Stimulated activated naive CD8-positive, alpha-beta T cell treated with anti-CD3 and anti-CD28 coated beads, Interleukin-15, amount 100 ng/mL, for 72 hours (primary cell): ENCODE data around the gene ANKRD16.
"Not testable (repeated sequence)": the region's sequence is repeated elsewhere in the genome, so short reads cannot be mapped to it uniquely, and the experiment has no call there.

ENCODE experiments used
- ATAC-seq: fragments of 150-1000 bp; cut with Tn5 transposase; 2 replicates; pipeline ENCODE4 v1.10.0; 2021; ENCODE audit warnings: mild to moderate bottlenecking, moderate library complexity
- DNase-seq, 2 donors: peaks; one replicate each; pipeline ENCODE4 v3.0.0; 2021 to 2022
- H3K27ac Mint-ChIP-seq, 2 donors: one replicate each; pipeline ENCODE4 v1.8.0; 2022; ENCODE audit warnings: mild to moderate bottlenecking in 2 of 2, mixed read lengths in 2 of 2, moderate library complexity in 2 of 2
- H3K27me3 Mint-ChIP-seq: one replicate; pipeline ENCODE4 v1.8.0; 2022; ENCODE audit warnings: mixed read lengths
- H3K4me1 Mint-ChIP-seq: one replicate; pipeline ENCODE4 v1.8.0; 2022; ENCODE audit warnings: mild to moderate bottlenecking, mixed read lengths
- H3K4me3 Mint-ChIP-seq, 2 donors: one replicate each; pipeline ENCODE4 v1.8.0; 2022; ENCODE audit warnings: mild to moderate bottlenecking in 2 of 2, mixed read lengths in 2 of 2, moderate library complexity in 1 of 2
- H3K9me3 Mint-ChIP-seq, 2 donors: one replicate each; pipeline ENCODE4 v1.8.0; 2022; ENCODE audit warnings: mixed read lengths in 2 of 2

The ANKRD16 gene

GRCh38 chr10:5894873-5895272 lies 5.2 kb upstream of the ANKRD16 start:
- Mint-ChIP-seq H3K4me3 (no peak overlapping the region), H3K4me1 (peaks cover 62% of the 10 kb centered on the region), H3K27ac (no peak overlapping the region), H3K27me3 (no peaks in the 10 kb centered on the region), H3K9me3 (peaks cover 0 to 8% of the 10 kb centered on the region in 2 donors)
- DNase-seq = no peak
- ATAC-seq = no peak

DNA sequence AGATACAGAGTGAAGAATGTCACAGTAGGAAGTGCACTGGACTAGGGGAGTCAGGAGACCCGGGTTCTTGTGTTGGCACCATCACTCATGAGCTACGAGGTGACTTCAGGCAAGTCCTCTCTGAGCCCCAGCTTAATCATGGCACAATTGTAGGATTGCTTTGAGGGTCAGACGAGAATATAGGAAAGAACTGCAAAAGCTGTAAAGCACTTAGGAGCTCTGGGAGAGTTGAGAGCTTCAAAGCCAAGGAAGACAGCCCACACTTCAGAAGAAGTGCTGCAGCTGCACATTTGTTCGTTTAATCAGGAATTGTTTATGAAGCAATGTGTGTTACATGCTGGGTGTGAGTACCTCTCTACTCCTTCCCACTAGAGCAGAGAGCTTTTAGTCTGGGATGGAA lies 4.7 kb upstream of the ANKRD16 start:
- Mint-ChIP-seq H3K27ac (no peak overlapping the region), H3K4me3 (no peak overlapping the region), H3K27me3 (no peaks in the 10 kb centered on the region), H3K4me1 (peaks cover 62% of the 10 kb centered on the region), H3K9me3 (peaks cover 0 to 8% of the 10 kb centered on the region in 2 donors)
- DNase-seq (no peak), ATAC-seq (no peak)

DNA sequence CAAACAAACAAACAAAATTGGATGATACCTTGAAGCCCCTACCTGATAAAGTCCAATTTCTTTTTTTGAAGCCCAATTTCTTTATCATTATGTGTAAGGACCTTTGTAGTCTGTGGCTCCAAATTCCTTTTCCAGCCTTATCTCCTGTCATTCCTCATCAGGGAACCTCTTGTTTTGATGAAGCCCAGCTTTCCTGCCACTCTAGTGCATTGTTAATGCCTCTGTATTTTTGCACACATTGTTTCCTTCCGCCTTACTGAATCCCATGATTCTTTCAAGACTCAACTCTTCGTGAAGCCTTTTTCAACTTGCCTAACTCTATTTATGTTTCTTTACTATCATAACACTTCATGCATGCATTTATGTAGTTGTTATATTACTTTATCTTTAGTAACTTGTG lies 3.6 kb upstream of the ANKRD16 start:
- ATAC-seq (no peak), DNase-seq (no peak)
- peaks cover 0 to 8% of the 10 kb centered on the region in 2 donors for H3K9me3 Mint-ChIP-seq
- H3K4me1 Mint-ChIP-seq = peaks cover 63% of the 10 kb centered on the region
- no peak overlapping the region for H3K4me3 Mint-ChIP-seq
- peak overlapping the region; percentile 55 to 66 for H3K27ac Mint-ChIP-seq
- H3K27me3 Mint-ChIP-seq = no peaks in the 10 kb centered on the region

DNA sequence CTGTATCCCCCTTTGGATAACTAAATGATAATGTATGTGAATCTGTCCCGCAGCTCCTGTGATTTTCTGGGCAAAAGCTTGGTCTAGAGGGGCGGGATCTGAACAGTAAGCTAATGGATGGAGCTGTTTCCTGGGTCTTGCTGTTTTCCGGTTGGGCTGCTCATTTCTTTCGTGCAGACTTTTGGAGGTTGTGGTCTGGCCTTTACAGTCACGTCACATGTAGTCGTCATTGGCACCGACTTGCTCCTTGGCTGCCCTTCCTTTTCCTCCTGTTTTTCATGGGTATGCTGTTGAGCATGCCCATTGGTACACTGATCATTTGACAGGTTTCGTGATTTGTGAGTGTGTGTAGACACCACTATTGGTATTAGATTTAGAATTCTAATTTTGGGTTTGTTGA lies 2.3 kb upstream of the ANKRD16 start:
- no peaks in the 10 kb centered on the region for H3K27me3 Mint-ChIP-seq
- H3K27ac Mint-ChIP-seq = peak overlapping the region in 1 of 2 donors; percentile 44
- DNase-seq = no peak
- peaks cover 76% of the 10 kb centered on the region for H3K4me1 Mint-ChIP-seq
- peak overlapping the region; percentile 16 to 36 for H3K4me3 Mint-ChIP-seq
- no peak for ATAC-seq
- no peaks in the 10 kb centered on the region for H3K9me3 Mint-ChIP-seq

DNA sequence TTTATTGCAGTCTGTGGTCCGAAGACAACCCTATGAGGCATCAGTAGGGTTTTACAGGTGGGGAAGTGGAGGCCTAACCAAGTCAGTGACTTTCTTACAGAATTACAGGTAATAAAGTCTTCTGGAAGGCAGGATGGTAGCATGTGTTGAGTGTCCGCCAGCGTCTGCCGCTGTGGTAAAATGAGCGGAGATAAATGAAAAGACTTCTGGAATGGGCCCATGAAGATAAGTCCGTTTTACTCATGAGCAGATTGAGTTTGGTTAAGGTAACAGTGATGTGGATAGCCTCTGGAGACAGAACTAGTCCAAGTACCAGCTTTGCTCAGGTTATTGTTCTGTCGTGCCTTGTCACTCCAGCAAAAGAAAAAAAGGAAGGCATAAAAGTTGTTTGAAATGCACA lies 1.3 kb upstream of the ANKRD16 start:
- ATAC-seq (no peak), DNase-seq (no peak)
- Mint-ChIP-seq H3K27ac (peak overlapping the region in 1 of 2 donors; percentile 86), H3K9me3 (no peaks in the 10 kb centered on the region), H3K4me3 (peak overlapping the region; percentile 88 to 98), H3K27me3 (no peaks in the 10 kb centered on the region), H3K4me1 (peaks cover 74% of the 10 kb centered on the region)

DNA sequence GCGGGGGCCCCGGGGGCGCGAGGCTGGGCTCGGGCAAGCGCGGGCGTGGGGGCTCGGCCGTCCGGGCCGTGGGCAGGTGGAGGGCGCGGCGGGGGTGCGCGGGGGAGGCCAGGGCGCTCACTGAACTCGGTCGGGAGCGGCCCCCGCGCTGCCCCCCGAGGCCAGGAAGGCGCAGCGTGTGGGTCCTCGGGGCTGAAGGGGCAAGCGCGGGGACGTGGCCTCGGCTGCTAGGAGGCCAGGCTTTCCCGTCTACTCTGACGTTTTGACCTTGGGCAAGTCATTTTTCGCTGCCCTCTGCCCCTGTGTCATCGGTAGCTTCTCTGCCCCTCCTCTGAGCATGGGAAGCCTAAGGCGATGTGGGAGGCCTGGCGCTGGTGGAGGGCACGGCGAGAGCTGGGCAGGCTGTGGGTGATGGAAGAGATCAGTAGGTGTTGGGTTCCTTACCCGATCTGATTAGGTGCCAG lies 791 bp upstream of the ANKRD16 start:
- ATAC-seq = peak; percentile 26
- no peaks in the 10 kb centered on the region for H3K9me3 Mint-ChIP-seq

DNA sequence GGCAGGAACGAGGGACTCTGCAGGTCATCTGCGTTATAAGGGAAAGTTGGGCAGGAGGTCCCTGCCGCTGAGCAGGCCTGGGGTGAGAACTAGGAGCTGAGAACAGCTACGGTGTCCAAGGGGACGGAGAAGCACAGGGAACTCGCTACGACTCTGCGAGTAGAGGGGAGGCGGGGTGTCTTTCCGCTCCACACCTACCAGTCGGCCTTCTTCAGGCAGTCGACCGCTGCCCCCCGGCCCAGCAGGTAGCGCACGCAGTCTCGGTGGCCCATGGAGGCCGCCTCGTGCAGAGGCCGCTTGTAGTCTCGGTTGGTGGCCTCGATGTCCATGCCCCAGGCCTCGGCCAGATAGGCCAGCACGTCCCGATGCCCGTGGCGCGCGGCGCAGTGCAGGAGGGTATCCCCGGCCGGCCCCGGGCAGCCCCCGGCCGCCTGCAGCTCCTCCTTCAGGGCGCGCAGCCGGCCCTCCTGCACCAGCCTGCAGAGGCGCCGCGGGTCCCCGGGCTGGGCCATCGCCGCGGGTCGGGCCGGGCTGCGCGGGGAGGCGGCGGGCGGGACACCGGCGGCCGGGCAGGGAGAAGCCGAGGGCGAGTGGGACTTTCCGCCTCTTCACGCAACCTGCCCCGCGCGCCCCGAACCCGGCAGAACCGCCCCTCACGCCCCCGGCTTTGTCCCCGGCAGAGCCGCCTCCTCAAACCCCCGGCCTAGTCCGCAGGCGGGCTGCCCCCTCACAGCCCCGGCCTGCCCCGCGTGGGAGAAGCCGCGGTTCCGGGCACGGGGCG lies 660 bp downstream of the ANKRD16 start:
- peak; percentile 64 for ATAC-seq
- H3K27me3 Mint-ChIP-seq = no peaks in the 10 kb centered on the region
- H3K9me3 Mint-ChIP-seq = no peaks in the 10 kb centered on the region
- H3K4me3 Mint-ChIP-seq = peak overlapping the region; percentile 85 to 93
- H3K27ac Mint-ChIP-seq = peak overlapping the region in 1 of 2 donors; percentile 54
- H3K4me1 Mint-ChIP-seq = peaks cover 56% of the 10 kb centered on the region
- peak; percentile 58 to 70 for DNase-seq

More for the DNA sequence above, 791 bp upstream of the ANKRD16 start:
- Mint-ChIP-seq H3K4me3 (peak overlapping the region; percentile 88 to 98), H3K27me3 (no peaks in the 10 kb centered on the region), H3K4me1 (peaks cover 69% of the 10 kb centered on the region), H3K27ac (peak overlapping the region; percentile 75 to 86)
- DNase-seq = peak in 1 of 2 donors; percentile 36

DNA sequence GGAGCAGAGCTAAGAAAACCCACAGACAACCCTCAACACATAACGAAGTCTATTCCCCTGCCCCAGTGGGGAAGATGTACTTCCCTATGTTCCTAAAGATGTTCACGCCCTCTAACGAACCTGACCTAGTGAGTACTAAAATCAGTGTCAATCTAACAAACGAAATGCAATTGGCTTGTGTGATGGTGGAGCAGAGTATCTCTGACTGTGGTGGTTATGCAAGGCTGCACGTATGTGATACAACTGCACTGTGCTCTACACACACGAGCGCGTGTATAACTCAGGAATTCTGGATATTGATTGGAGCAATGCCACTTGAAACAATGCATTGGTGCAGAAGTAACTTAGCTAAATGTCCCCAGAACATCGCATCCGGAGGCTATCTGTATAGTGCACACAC lies 1.3 kb downstream of the ANKRD16 start:
- peaks cover 51% of the 10 kb centered on the region for H3K4me1 Mint-ChIP-seq
- no peaks in the 10 kb centered on the region for H3K9me3 Mint-ChIP-seq
- DNase-seq (no peak), ATAC-seq (no peak)
- H3K27ac Mint-ChIP-seq = no peak overlapping the region
- H3K27me3 Mint-ChIP-seq = no peaks in the 10 kb centered on the region
- H3K4me3 Mint-ChIP-seq = peak overlapping the region; percentile 85 to 93

DNA sequence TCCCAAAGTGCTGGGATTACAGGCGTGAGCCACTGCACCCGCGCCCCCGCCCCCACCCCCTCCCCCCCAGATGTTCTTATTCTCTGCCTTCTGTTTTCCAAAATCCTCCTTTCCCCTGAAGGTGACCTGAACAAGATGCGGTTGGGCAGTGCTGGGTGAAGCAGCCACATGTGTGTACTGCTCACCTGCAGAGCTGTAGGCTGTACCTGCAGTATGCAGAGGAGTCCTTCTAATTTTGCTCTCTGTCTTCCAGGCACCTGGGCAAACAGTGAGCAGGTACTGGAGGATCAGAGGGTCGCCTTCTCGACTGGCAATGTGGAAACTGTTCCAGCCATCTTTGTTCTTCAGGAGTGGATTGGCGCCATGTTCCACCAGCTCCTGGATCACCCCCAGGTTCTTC lies 2.1 kb downstream of the ANKRD16 start:
- Mint-ChIP-seq H3K27me3 (no peaks in the 10 kb centered on the region), H3K27ac (no peak overlapping the region), H3K9me3 (no peaks in the 10 kb centered on the region), H3K4me3 (peak overlapping the region; percentile 85 to 93), H3K4me1 (peaks cover 43% of the 10 kb centered on the region)
- DNase-seq (no peak), ATAC-seq (no peak)

DNA sequence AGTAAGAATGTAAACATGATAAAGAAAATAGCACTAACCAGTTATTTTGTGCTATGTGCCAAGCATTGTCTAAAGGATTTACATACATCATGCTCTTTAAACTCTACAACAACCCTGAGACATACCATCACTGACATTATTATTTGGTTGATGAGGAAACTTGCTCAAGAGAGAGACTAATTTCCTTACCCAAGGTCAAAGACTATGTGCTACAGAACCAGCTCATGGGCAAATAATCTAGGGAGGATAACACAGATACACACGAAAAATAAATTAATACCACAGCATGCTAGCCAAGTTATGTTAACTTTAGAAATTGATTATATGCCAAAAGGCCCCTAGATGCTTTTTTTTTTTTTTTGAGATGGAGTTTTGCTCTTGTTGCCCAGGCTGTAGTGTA lies 2.7 kb downstream of the ANKRD16 start:
- Mint-ChIP-seq H3K27me3 (no peaks in the 10 kb centered on the region), H3K9me3 (no peaks in the 10 kb centered on the region), H3K27ac (no peak overlapping the region), H3K4me1 (peaks cover 37% of the 10 kb centered on the region), H3K4me3 (peak overlapping the region in 1 of 2 donors; percentile 15)
- ATAC-seq (no peak), DNase-seq (no peak)

DNA sequence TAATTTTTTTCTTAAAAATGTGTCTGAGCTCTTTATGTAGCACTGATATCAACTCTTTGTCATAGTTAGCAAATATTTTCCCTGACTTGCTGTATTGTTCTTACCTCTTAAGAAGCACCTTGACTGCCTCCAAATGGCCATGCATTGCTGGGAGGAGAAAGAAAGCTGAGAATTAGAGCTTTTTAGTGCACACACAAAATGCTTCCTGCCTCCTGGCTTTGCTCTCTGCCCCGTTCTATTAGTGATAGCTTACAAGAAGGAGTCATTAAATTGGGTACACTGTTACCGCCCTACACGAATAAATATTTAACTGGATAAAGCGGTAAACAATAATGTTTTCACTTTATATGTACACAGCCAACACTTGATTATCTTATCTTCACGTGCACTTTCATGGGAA lies 4.1 kb downstream of the ANKRD16 start:
- Mint-ChIP-seq H3K4me1 (peaks cover 23% of the 10 kb centered on the region), H3K9me3 (no peaks in the 10 kb centered on the region), H3K27me3 (no peaks in the 10 kb centered on the region), H3K4me3 (no peak overlapping the region), H3K27ac (no peak overlapping the region)
- DNase-seq (no peak), ATAC-seq (no peak)

DNA sequence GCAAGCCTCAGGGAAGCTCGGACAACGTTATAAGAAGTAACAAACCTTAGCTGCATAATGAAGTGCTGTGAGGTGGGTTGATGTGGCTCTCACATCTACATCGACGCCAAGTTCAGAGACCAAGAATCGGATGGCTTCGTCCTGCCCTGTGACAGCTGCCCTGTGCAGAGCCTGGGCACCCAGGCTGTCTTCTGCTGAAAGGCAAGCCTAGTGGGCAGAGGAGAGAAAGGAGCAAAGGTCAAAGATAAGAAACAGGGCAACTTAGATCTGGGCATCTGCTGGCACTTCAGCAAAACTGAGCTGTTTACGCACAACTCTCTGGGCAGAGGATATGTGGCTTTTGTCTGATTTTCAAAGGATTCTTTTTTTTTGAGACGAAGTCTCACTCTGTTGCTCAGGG lies 6.7 kb downstream of the ANKRD16 start:
- H3K27me3 Mint-ChIP-seq = no peaks in the 10 kb centered on the region
- no peak for DNase-seq
- H3K27ac Mint-ChIP-seq = peak overlapping the region in 1 of 2 donors; percentile 85
- H3K4me1 Mint-ChIP-seq = peaks cover 11% of the 10 kb centered on the region
- H3K4me3 Mint-ChIP-seq = no peak overlapping the region
- ATAC-seq = no peak
- no peaks in the 10 kb centered on the region for H3K9me3 Mint-ChIP-seq

DNA sequence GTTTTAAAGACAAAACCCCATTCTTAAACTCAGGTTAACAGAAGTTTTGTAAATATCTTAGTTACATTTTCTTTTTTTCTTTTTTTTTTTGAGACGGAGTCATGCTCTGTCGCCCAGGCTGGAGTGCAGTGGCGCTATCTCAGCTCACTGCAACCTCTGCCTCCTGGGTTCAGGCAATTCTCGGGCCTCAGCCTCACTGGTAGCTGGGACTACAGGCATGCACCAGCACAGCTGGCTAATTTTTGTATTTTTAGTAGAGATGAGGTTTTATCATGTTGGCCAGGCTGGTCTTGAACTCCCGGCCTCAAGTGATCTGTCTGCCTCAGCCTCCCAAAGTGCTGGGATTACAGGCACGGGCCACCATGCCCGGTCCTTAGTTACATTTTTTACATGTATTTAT lies 12.7 kb downstream of the ANKRD16 start:
- H3K27ac Mint-ChIP-seq, H3K4me3 Mint-ChIP-seq, H3K9me3 Mint-ChIP-seq, ATAC-seq, DNase-seq, H3K27me3 Mint-ChIP-seq, H3K4me1 Mint-ChIP-seq: not testable (repeated sequence)

GRCh38 chr10:5876181-5876768 lies 13.4 kb downstream of the ANKRD16 start:
- Mint-ChIP-seq H3K27me3 (no peaks in the 10 kb centered on the region), H3K4me1 (peaks cover 7% of the 10 kb centered on the region), H3K27ac (no peak overlapping the region), H3K4me3 (no peak overlapping the region), H3K9me3 (no peaks in the 10 kb centered on the region)
- DNase-seq (no peak), ATAC-seq (no peak)

DNA sequence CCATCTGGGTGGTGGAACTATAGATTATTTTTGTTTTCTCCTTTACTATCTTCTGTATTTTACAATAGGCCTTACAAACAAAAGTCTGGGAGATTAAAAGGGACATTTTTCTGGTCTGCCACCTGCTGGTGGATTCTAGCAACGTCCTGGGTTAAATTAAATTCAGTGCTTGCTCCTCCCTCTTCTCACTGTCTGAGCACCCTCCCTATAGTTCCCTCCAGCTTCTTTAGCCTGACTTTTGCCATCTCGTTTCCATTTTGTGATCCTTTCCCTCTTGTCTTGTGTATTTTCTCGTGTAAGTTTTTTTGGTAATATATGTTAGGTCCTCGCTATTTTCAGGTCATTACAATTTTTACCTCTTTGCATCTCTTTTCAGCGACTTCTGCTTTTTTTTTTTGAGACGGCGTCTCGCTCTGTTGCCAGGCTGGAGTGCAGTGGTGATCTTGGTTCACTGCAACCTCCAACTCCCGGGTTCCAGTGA lies 16.1 kb downstream of the ANKRD16 start:
- peaks cover 7% of the 10 kb centered on the region for H3K4me1 Mint-ChIP-seq
- peak overlapping the region in 1 of 2 donors; percentile 12 for H3K27ac Mint-ChIP-seq
- peak; percentile 89 for ATAC-seq

DNA sequence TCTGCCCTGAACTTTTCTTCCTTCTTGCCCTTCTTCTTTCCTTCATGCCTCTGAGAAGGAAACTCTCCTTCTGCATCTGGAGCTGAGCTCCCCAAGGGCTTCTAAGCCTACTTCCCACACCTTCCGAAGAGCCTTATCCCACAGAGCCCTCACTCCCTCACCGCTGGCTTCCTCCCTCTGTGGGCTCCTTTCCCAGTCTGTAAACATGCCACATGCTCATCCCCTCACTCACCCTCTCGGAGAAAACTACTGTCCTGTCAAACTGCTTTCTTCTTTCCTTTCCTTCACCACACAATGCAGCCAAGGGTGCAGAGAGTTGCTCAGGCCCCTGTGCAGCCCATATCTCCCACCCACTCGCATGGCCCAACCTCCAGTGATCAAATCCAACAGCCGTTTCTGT lies 18.1 kb downstream of the ANKRD16 start:
- peaks cover 6 to 14% of the 10 kb centered on the region in 2 donors for H3K9me3 Mint-ChIP-seq
- no peak overlapping the region for H3K27ac Mint-ChIP-seq
- peaks cover 7% of the 10 kb centered on the region for H3K4me1 Mint-ChIP-seq
- no peak for ATAC-seq
- H3K4me3 Mint-ChIP-seq = no peak overlapping the region
- DNase-seq = no peak
- no peaks in the 10 kb centered on the region for H3K27me3 Mint-ChIP-seq

More for the DNA sequence above, 16.1 kb downstream of the ANKRD16 start:
- peak overlapping the region; percentile 32 to 42 for H3K4me3 Mint-ChIP-seq
- no peaks in the 10 kb centered on the region for H3K27me3 Mint-ChIP-seq
- peak; percentile 60 to 69 for DNase-seq
- H3K9me3 Mint-ChIP-seq = peaks cover 0 to 4% of the 10 kb centered on the region in 2 donors
